Measurements from ENCODE around the gene SLC4A1AP. TPM values are rescaled to one million over a fixed set of nuclear protein-coding genes. Genes with fewer than 3 reads are reported as not detected.

The SLC4A1AP gene
- total RNA-seq, 2 experiments from 2014 or later, result 27.8 to 28.7 TPM

DNA sequence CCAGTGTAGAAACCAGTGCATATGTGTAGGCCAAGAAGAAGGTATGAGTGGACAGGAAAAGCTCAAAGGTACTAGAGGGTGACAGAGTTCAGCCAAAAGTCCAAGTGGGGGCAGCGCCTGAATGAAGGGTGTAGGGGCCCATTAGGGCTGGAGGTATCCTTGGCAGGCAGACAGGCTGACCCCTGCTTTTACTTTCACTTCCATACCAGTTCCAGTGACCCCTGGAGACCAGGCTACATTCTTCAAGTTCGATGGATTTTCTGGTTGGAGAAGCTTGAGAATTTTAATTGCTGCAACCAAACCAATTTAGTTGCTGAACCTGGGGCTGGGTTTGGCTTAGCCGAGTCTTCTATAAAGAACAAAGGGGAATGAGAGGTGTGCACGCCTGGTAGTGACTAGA is 65.5 kb downstream of the SLC4A1AP start:
- CTCF ChIA-PET, result no interaction called here
- POLR2A ChIA-PET, result no interaction called here

GRCh38 chr2:27729614-27730013 is 65.9 kb downstream of the SLC4A1AP start:
- POLR2A ChIA-PET, result no interaction called here
- CTCF ChIA-PET, result interaction anchor here (1.0 to 1.1 kb wide), 2 partner anchors 15 to 16 kb away, joined by 3 to 4 read pairs; no protein-coding TSS in a partner anchor

DNA sequence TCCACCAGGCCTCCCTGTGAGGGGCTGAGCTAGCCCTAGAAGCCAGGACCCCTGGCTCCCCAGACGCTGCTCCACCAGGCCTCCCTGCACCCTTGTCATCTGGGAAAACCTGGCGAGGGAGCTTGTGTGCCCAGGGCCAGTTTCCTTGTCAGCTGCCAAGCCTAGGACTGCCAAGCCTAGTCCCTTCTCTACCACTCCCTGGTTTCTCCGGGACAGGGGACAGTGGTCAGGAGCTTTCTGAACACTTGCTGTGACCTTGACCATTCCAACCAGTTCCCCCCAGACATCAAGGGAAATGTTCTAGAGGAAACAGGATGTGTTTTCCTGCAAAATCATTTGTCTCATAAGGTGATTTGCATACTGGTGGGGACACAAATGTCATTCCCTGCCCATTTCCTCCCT is 66.6 kb downstream of the SLC4A1AP start:
- POLR2A ChIA-PET, result no interaction called here
- CTCF ChIA-PET, result interaction anchor here (1.0 to 1.1 kb wide), 2 partner anchors 15 to 17 kb away, joined by 3 to 4 read pairs; no protein-coding TSS in a partner anchor

DNA sequence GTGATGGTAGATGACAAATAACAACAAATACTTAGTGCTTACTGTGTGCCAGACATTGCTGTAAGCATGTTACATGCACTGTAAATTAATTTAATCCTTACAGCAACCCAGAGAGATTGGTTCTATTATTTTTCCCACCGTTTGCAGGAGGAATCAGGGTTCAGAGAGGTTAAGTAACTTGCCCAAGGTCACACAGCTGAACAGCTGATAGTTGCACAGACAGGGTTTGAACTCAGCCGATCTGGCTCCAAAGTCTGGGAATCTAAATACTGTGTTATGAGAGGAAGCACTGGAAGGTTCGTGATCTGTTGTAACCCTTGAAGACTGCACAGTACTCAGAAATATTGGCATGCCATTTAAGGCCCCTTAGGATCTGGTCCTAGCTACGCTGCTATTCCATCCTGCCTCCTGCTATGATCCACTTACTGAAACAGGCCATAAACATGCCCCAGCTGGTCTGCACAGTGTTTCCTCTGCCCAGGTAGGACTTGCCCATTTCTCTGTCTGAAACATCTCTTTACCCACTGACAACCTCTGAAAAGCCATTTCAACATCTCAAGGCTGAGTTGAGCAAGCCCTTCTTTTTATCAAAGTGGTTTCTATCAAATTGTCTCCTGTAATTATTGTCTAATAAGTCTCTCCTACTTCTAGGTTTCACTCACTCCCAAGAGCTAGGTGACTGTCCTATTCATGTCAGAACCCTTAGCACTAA is 67.4 kb downstream of the SLC4A1AP start:
- ChIA-PET CTCF (interaction anchor here (1.1 to 2.0 kb wide), 2 partner anchors 7 to 17 kb away, joined by 4 read pairs; no protein-coding TSS in a partner anchor), POLR2A (no interaction called here)

DNA sequence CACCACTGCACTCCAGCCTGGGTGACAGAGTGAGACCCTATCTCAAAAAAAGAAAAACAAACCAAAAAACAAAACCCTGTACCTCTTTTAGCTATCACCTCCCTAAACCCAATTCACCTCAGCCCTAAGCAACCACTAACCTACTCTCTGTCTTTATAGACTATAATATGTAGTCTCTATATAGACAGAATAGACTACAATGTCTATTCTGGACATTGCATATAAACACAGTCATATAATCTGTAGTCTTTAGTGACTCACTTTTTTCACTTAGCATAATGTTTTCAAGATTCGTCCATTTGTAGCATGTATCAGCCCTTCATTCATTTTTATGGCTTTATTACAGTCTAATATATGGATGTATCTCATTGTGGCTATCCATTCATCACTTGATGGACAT is 70.6 kb downstream of the SLC4A1AP start:
- CTCF ChIA-PET, result interaction anchor here (2.9 kb wide), 1 partner anchor 11 kb away, joined by 11 read pairs; no protein-coding TSS in a partner anchor
- POLR2A ChIA-PET, result no interaction called here

DNA sequence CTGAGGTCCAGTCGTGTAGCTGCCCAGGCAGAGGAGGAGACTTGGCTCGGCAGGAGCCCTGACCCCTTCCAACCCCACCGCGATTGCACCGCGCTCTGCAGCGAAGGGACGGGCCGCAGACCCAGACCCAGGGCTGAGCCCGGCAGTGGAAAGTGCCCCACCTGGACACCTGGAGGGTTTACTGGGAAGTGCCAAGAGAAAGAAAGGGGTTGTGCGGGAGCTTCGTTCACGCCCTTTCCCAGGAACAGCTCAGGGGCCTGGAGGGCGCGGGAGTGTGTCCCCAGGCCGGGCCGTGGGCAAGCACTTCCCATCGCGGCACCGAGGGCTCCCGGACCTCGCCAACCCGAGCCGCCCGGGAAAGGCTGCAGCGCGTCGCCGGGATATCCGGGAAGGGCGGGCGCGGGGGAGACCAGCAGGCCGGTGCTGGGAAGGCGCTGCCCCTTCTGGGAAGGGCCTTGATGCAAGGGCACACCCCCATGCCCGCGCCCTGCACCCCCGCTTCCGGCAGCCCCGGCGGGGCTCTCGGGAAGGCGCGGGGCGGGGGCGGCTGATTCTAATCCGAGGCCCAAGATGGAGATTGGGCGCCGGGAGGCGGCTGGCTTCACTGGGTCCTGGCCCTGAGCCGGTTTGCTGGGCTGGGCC is 71.7 kb downstream of the SLC4A1AP start:
- POLR2A ChIA-PET, result no interaction called here
- CTCF ChIA-PET, result interaction anchor here (0.6 to 2.9 kb wide), 4 partner anchors 12 to 1234 kb away, joined by 3 to 11 read pairs (median 3); no protein-coding TSS in a partner anchor

DNA sequence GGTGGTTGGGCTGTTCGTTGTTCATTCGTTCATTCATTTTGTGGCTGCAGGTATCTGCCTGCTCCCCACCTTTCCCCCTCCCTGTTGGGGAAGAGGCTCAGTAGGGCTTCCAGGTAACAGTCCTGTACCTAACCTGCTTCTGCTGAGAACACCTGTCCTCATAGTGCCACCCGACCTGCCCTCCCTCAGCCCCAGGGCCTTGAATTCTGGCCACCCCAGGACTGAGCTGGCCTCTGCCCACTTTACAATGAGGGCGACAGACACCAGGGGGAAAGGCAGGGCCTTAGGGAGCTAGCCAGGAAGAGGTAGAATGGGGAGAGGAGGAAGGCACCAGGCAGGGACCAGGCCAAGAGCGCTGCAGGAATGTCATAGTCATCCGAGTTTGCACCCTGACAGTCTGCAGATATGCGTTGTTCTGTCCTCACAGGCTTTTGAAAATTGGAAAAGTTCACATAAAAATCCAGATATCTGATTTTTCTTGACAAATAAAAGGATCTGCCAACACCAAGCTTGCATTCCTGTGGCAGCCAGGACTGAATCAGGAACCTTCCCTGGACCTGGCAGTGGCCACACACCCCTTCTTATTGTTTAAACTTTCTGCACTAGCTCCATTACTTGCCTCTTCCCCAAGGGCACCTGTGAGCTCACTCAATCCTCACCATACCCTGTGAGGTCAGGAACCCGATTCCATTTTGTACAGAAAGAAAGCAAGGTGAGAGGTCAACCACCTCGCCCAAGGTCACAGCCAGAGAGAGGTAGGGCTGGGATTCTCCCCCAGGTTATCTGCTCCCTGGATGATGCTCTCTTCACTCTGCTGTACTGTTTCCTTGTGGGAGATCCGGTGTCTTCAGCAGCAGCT is 72.6 kb downstream of the SLC4A1AP start:
- ChIA-PET CTCF (interaction anchor here (0.9 to 2.9 kb wide), 3 partner anchors 13 to 18 kb away, joined by 3 to 11 read pairs (median 3); no protein-coding TSS in a partner anchor), POLR2A (no interaction called here)

DNA sequence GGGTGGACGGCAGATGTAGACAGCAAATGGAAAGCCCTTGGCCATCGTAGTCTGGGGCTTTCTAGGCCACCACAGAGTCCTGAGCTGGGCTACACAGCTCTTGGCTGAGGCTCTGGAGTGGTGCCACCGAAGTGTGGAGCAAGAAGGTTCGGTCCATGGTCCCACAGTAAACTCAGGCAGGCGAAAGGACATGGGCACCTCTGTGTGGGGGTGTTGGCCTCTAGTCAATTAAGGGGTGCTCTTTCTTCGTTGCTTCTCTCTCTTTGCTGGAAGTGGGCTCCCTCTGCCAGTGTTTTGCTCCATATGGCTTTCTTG is 73.2 kb downstream of the SLC4A1AP start:
- ChIA-PET CTCF (interaction anchor here (0.9 kb wide), 1 partner anchor 24 kb away, joined by 4 read pairs; no protein-coding TSS in a partner anchor), POLR2A (no interaction called here)

DNA sequence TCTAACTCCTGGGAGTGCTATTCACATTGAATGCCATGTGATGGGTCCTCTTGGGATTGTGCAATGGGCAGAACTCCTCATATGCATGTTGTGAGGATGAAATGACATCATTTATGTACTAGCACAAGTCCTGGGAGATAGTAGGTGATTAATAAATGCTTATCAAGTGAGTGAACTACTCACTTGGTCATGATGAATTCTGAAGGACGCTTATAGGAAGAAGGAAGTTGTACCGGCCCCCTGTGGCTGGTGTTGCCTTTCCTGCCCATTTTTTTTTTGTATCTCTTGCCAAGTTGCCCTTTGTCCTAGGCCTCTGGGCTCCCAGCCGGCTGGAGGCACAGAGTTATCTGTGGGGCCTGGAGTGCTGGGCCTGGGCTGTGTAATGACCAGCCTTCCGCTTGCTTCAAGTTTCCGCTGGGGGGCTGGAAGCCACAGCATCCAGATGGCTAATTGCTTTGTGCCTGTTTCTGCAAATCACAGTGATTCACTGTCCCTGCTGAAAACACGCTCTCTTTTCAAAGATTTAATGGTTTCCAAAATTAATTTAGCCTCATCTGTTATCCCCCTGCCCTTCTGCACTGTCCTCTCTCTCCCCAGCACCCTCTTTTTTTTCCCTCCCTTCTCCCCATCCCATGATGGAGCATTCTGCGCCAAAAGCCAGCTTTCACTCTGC is 74.1 kb downstream of the SLC4A1AP start:
- CTCF ChIA-PET, result interaction anchor here (0.9 kb wide), 1 partner anchor 25 kb away, joined by 4 read pairs; no protein-coding TSS in a partner anchor

DNA sequence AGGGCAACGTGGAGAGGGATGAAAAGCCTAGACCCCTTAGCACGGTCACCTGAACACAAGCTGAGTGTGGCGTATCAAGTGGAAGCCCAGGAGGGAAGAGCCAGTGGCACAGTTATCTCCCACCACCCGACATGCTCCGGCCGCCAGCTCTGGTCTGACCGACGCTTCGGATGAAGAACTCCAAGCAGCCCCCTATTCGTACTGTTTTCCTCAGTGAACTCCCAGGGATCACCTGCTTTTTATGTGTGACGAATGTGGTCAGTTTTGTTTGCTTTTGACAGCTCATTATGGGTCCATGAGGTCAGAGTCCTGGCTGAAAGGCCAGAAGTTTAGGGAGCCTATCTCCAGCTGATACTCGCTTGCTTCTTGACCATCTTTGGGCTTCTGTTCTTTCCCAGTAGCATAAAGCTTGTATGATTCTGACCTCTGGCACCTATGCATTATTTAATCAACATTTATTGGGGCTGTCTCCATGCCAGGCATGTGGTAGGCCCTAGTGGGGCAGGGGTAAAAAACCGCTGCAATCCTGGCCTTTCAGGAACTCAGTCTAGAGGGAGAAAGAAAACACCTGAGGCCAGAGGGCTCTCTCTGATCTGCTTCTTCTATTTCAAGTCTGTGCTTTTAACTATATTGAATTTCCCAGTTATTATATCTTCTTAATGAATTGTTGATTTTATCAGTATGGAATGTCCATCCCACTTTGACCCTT is 74.8 kb downstream of the SLC4A1AP start:
- CTCF ChIA-PET, result no interaction called here

More for the DNA sequence above, 74.1 kb downstream of the SLC4A1AP start:
- POLR2A ChIA-PET, result interaction anchor here (0.6 kb wide), 1 partner anchor 13 kb away, joined by 5 read pairs; no protein-coding TSS in a partner anchor

GRCh38 chr2:27739058-27739373 is 75.3 kb downstream of the SLC4A1AP start:
- CTCF ChIA-PET, result no interaction called here
- POLR2A ChIA-PET, result no interaction called here

More for the DNA sequence above, 74.8 kb downstream of the SLC4A1AP start:
- POLR2A ChIA-PET, result no interaction called here

- ChIA-PET CTCF (interaction anchor here (0.7 kb wide), 1 partner anchor 92 kb away, joined by 3 read pairs; no protein-coding TSS in a partner anchor), POLR2A (no interaction called here)
Observed at GRCh38 chr2:27741673-27742072, 78.0 kb downstream of the SLC4A1AP start.

DNA sequence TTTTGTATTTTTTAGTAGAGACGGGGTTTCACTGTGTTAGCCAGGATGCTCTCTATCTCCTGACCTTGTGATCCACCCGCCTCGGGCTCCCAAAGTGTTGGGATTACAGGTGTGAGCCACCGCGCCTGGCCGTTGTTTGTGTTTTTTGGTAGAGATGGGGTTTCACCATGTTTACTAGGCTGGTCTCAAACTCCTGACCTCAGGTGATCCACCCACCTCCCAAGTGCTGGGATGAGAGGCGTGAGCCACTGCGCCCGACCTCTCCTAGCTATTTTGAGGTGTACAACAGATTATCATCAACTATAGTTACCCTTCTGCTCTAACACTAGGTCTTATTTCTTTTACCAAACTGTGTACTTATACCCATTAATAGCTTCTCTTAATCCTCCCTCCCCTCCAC is 78.9 kb downstream of the SLC4A1AP start:
- CTCF ChIA-PET, result no interaction called here
- POLR2A ChIA-PET, result no interaction called here

Other genes with a start within 250 kb of the SLC4A1AP start
- 10 to 100 TPM; 65.0 to 71.2 TPM for gene NRBP1, start 235.3 kb upstream of the SLC4A1AP start, total RNA-seq
- gene KRTCAP3, start 221.5 kb upstream of the SLC4A1AP start, total RNA-seq, result 1 to 10 TPM; 3.9 to 4.6 TPM
- gene IFT172, start 174.1 kb upstream of the SLC4A1AP start, total RNA-seq, result 10 to 100 TPM; 12.1 to 13.9 TPM
- not detected for gene FNDC4, start 168.7 kb upstream of the SLC4A1AP start, total RNA-seq
- not detected for gene GCKR, start 167.1 kb upstream of the SLC4A1AP start, total RNA-seq
- gene ZNF512, start 80.8 kb upstream of the SLC4A1AP start, total RNA-seq, result 10 to 100 TPM; 22.4 to 23.3 TPM
- under 1 TPM in 1 of 2 experiments, not detected in 1; 0.25 TPM for gene CCDC121, start 34.9 kb upstream of the SLC4A1AP start, total RNA-seq
- 10 to 100 TPM; 60.7 to 62.5 TPM for gene GPN1, start 34.8 kb upstream of the SLC4A1AP start, total RNA-seq
- gene SUPT7L, start 275 bp upstream of the SLC4A1AP start, total RNA-seq, result 10 to 100 TPM; 27.5 to 31.0 TPM
- gene MRPL33, start 107.8 kb downstream of the SLC4A1AP start, total RNA-seq, result 10 to 100 TPM; 92.7 to 93.8 TPM
- 1 to 10 TPM; 5.8 to 7.9 TPM for gene RBKS, start 226.5 kb downstream of the SLC4A1AP start, total RNA-seq
- gene BABAM2, start 226.8 kb downstream of the SLC4A1AP start, total RNA-seq, result 10 to 100 TPM; 79.4 to 79.9 TPM

Measured in activated CD8-positive, alpha-beta memory T cell treated with anti-CD3 and anti-CD28 coated beads for 36 hours (primary cell).